Aorta (tissue), 5 donors: ENCODE results near the gene ATP5PD. TPM values are rescaled to one million over a fixed set of nuclear protein-coding genes. Genes with fewer than 3 reads are reported as not detected.
"Not testable (repeated sequence)": the region's sequence is repeated elsewhere in the genome, so short reads cannot be mapped to it uniquely, and the experiment has no call there.

Source experiments
- ATAC-seq: fragments of 200-7000 bp; cut with Tn5 transposase; one replicate; pipeline ENCODE4 v1.9.1; 2022; ENCODE audit warnings: moderate library complexity; ENCODE audit not compliant: low FRiP score
- DNase-seq, 2 donors: peaks; one replicate each; pipeline ENCODE4 v3.0.0-alpha.2; 2020
- H3K27ac ChIP-seq, 2 donors: one replicate each; pipeline ENCODE4 v1.5.1; 2013; ENCODE audit warnings: low read length in 2 of 2, mild to moderate bottlenecking in 2 of 2, moderate library complexity in 2 of 2, control low read depth in 1 of 2, inconsistent platforms in 1 of 2, low read depth in 1 of 2
- H3K27me3 ChIP-seq, 2 donors: one replicate each; pipeline ENCODE4 v1.6.1; 2013; ENCODE audit warnings: control low read depth in 1 of 2, low read length in 1 of 2, mild to moderate bottlenecking in 1 of 2, moderate library complexity in 1 of 2; ENCODE audit not compliant: insufficient read depth in 2 of 2, control insufficient read depth in 1 of 2
- H3K36me3 ChIP-seq, 2 donors: one replicate each; pipeline ENCODE4 v1.6.1; 2013; ENCODE audit warnings: control low read depth in 1 of 2, low read length in 1 of 2, mild to moderate bottlenecking in 1 of 2; ENCODE audit not compliant: insufficient read depth in 2 of 2, control insufficient read depth in 1 of 2
- H3K4me1 ChIP-seq, 2 donors: one replicate each; pipeline ENCODE4 v1.6.1; 2013; ENCODE audit warnings: low read length in 2 of 2, control low read depth in 1 of 2, mild to moderate bottlenecking in 1 of 2, moderate library complexity in 1 of 2; ENCODE audit not compliant: insufficient read depth in 2 of 2, control insufficient read depth in 1 of 2
- H3K4me3 ChIP-seq, 2 donors: one replicate each; pipeline ENCODE4 v1.5.1; 2013; ENCODE audit warnings: low read length in 2 of 2, control low read depth in 1 of 2, mild to moderate bottlenecking in 1 of 2
- H3K9me3 ChIP-seq: one replicate; pipeline ENCODE4 v1.6.1; 2013; ENCODE audit warnings: mild to moderate bottlenecking, low read length; ENCODE audit not compliant: control insufficient read depth
- WGBS, 2 donors: extraction: QIAGEN DNeasy Blood & Tissue Kit; methylation state at CpG; one replicate each; pipeline ENCODE4 v1.1.7; 2013; 5-methylcytosine and 5-hydroxymethylcytosine counted together
- intact Hi-C, 2 donors: fragments of 100-400 bp; cut with DNase I; formaldehyde crosslinking; loops; one replicate each; pipeline versions ENCODE4 v1.14.2 to v1.15.0; 2022
- polyA plus RNA-seq, 2 donors: library from polyadenylated mRNA; stranded (reverse); fragments of 200-250 nt; gene quantifications; one replicate each; pipeline ENCODE4 v1.2.3, GENCODE V29; 2013
- total RNA-seq, 2 donors: library from RNA; stranded (reverse); fragmentation: NEBNext Ultra II Directional; extraction: Animal tissue kit (Norgen Biotek cat#: 25700); gene quantifications; one replicate each; pipeline ENCODE4 v1.2.1, GENCODE V29; 2021
- donor health status: healthy with polysubstance abuse.
- donor health status: Bipolar disorder and iron deficiency.
- donor health status: DM: no; HTN: no; CAD: no.
- donor health status: DM: no; HTN: no; CAD: no.
- donor health status: DM: yes; HTN: yes; CAD: no.

ATP5PD gene
- total and polyA plus RNA-seq, 4 donors: 136 to 520 (median 249) TPM

GRCh38 chr17:75078284-75079022 lies 31.7 kb upstream of the ATP5PD start:
- intact Hi-C loops: no loop called here
- no peaks in the 10 kb centered on the region for H3K9me3 ChIP-seq
- H3K27me3 ChIP-seq: no peaks in the 10 kb centered on the region
- ATAC-seq: peak; percentile 45
- H3K4me3 ChIP-seq: no peak overlapping the region
- no peaks in the 10 kb centered on the region for H3K4me1 ChIP-seq
- peak overlapping the region in 1 of 2 donors; percentile 60 for H3K27ac ChIP-seq
- WGBS, 2 donors: 43 to 44% methylated on average over 17 of the region's 17 CpGs
- DNase-seq: peak; percentile 70 to 81
- H3K36me3 ChIP-seq: no peaks in the 10 kb centered on the region

- Histone ChIP-seq H3K27me3 (no peaks in the 10 kb centered on the region), H3K4me3 (no peak overlapping the region), H3K36me3 (no peaks in the 10 kb centered on the region), H3K9me3 (no peaks in the 10 kb centered on the region), H3K27ac (peak overlapping the region in 1 of 2 donors; percentile 60), H3K4me1 (no peaks in the 10 kb centered on the region)
- intact Hi-C loops: loop anchor here in 1 of 2 donors (1.0 kb wide), 1 partner anchor 29 kb away; no protein-coding TSS in a partner anchor
- peak; percentile 85 to 91 for DNase-seq
- 3% methylated on average over 47 to 53 of the region's 53 CpGs for WGBS, 2 donors
- ATAC-seq: peak; percentile 83
These were observed 30.9 kb upstream of the ATP5PD start for GRCh38 chr17:75077496-75078283.

- Histone ChIP-seq H3K27ac (peak overlapping the region in 1 of 2 donors; percentile 60), H3K4me1 (no peaks in the 10 kb centered on the region), H3K27me3 (no peaks in the 10 kb centered on the region), H3K36me3 (no peaks in the 10 kb centered on the region), H3K4me3 (no peak overlapping the region), H3K9me3 (no peaks in the 10 kb centered on the region)
- no peak for DNase-seq
- no peak for ATAC-seq
- intact Hi-C loops: loop anchor here in 1 of 2 donors (1.0 kb wide), 1 partner anchor 29 kb away; no protein-coding TSS in a partner anchor
- 28 to 49% methylated on average over 19 to 30 of the region's 30 CpGs for WGBS, 2 donors
These were observed 30.3 kb upstream of the ATP5PD start for GRCh38 chr17:75077072-75077495.

GRCh38 chr17:75075597-75076336 lies 29.0 kb upstream of the ATP5PD start:
- no peak for DNase-seq
- no peaks in the 10 kb centered on the region for H3K36me3 ChIP-seq
- H3K4me3 ChIP-seq: no peak overlapping the region
- no peak for ATAC-seq
- 45 to 46% methylated on average over 4 of the region's 4 CpGs for WGBS, 2 donors
- intact Hi-C loops: no loop called here
- H3K27me3 ChIP-seq: no peaks in the 10 kb centered on the region
- H3K27ac ChIP-seq: no peak overlapping the region
- no peaks in the 10 kb centered on the region for H3K9me3 ChIP-seq
- no peaks in the 10 kb centered on the region for H3K4me1 ChIP-seq

- DNase-seq: no peak
These were observed 27.8 kb upstream of the ATP5PD start for GRCh38 chr17:75074532-75074931.

GRCh38 chr17:75073618-75074047 lies 26.9 kb upstream of the ATP5PD start:
- ATAC-seq: peak; percentile 54
- 80 to 84% methylated on average over 5 of the region's 5 CpGs for whole genome bisulfite sequencing, 2 donors
- Histone ChIP-seq H3K4me1 (no peaks in the 10 kb centered on the region), H3K27me3 (no peaks in the 10 kb centered on the region), H3K27ac (no peak overlapping the region), H3K36me3 (no peaks in the 10 kb centered on the region), H3K4me3 (no peak overlapping the region), H3K9me3 (no peaks in the 10 kb centered on the region)
- DNase-seq: no peak
- intact Hi-C loops: no loop called here

More at GRCh38 chr17:75074532-75074931, 27.8 kb upstream of the ATP5PD start:
- WGBS, 2 donors: 90 to 93% methylated on average over 14 of the region's 14 CpGs
- Histone ChIP-seq H3K4me1 (no peaks in the 10 kb centered on the region), H3K27ac (no peak overlapping the region), H3K4me3 (no peak overlapping the region), H3K9me3 (no peaks in the 10 kb centered on the region), H3K27me3 (no peaks in the 10 kb centered on the region), H3K36me3 (no peaks in the 10 kb centered on the region)
- ATAC-seq: no peak
- intact Hi-C loops: no loop called here

GRCh38 chr17:75072909-75073308 lies 26.1 kb upstream of the ATP5PD start:
- H3K27ac ChIP-seq, intact Hi-C loops, H3K4me1 ChIP-seq, H3K36me3 ChIP-seq, H3K27me3 ChIP-seq, H3K4me3 ChIP-seq, H3K9me3 ChIP-seq, ATAC-seq, DNase-seq: not testable (repeated sequence)
- WGBS, 2 donors: 96 to 98% methylated on average over 5 of the region's 5 CpGs

- H3K36me3 ChIP-seq, H3K4me3 ChIP-seq, H3K9me3 ChIP-seq, DNase-seq, H3K27me3 ChIP-seq, H3K4me1 ChIP-seq, intact Hi-C loops, ATAC-seq, H3K27ac ChIP-seq: not testable (repeated sequence)
- WGBS, 2 donors: 65% methylated on average over 8 of the region's 8 CpGs
These were observed 24.9 kb upstream of the ATP5PD start for GRCh38 chr17:75071478-75072271.
